NB4 (cell line): ENCODE measurements around the gene BIN2.

ENCODE experiments used
- CTCF ChIP-seq: IDR thresholded peaks from one replicate; pipeline ENCODE4 v1.5.1; 2012; ENCODE audit warnings: low read depth, low read length
- MAX ChIP-seq: IDR thresholded peaks from 2 replicates; pipeline ENCODE4 v1.6.1; 2011; ENCODE audit warnings: low read depth, low read length
- MYC ChIP-seq: IDR thresholded peaks from 2 replicates; pipeline ENCODE4 v1.6.1; 2011; ENCODE audit warnings: low read depth, low read length
- POLR2A ChIP-seq: IDR thresholded peaks from 2 replicates; pipeline ENCODE4 v1.6.1; 2011; ENCODE audit warnings: mild to moderate bottlenecking; ENCODE audit not compliant: insufficient read length; ENCODE audit errors: extremely low read depth

- TF ChIP-seq MAX (no peak), CTCF (no peak), MYC (no peak), POLR2A (no peak)
Observed at GRCh38 chr12:51242876-51243275, 81.1 kb downstream of the BIN2 start.
